Activated naive CD4-positive, alpha-beta T cell treated with anti-CD3 and anti-CD28 coated beads, Interleukin-2, amount 50 U/mL, for 16 hours (primary cell): ENCODE measurements around the gene SPINK14.

ENCODE experiments used
- DNase-seq: peaks from one replicate; pipeline ENCODE4 v3.0.0-alpha.2; 2020

Gene SPINK14

DNA sequence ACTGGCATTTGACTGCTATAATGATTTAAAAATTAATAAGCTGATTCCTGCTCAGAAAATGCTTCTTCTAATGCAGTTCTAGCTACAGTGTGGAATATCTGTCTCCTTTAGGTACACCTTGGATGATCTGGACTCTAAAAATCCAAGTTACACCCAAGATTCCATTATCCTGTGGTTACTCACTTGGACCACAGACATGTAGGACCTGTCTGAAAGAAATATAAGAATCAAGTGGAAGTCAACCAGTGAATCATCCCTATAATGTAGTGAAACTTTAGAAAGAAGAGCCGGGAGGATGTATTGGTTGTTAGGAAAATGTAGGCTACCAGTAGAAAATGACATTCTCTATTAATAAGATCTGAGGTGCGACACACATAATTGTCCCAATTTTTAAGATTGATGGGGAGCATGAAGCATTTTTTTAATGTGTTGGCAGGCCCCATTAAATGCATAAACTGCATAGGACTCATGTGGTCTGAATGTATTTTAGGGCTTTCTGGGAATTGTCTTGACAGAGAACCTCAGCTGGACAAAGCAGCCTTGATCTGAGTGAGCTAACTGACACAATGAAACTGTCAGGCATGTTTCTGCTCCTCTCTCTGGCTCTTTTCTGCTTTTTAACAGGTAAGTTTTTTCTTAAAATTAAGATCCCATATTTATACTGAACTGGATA lies 34.3 kb downstream of the SPINK14 start, which contains the start of gene SPINK6:
SPINK6 (plus strand) TSS at position 512 of the 673 bp plus-strand sequence; CDS start at position 567, 55 bp downstream.
- DNase-seq, result no peak

DNA sequence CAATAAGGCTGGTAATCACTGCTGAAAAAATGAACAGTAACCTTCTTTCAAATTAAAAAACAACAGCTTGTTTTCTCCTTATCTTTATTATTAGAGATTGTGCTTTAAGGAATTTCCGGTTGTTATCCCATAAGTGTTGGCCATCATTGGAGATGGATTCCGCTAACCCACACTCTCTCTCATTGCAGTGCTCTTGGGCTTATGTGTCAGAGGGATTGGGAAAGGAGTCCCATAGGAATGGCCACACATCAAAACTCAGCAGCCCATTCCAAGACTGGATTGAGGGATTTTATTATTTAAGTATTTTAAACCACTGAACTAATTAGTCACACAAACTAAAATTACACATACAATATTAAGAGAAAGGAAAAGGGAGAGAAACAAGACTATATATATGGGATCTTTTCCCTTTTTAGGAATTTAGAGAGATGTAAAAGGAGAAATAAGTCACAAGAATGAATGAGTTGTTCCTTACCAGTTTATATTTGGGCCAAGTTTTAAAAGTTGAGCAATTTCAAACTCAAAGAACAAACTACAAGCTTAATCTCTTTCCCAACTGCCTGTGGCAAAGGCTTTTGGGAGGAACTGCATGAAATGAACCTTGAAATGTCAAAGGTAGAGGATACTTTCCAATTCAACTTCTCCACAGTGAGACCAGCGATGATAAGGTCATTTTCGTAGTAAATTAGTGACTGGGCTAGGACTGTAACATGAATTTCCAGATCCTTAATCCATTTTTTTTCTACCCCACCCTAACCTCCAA lies 36.9 kb downstream of the SPINK14 start:
- no peak for DNase-seq

DNA sequence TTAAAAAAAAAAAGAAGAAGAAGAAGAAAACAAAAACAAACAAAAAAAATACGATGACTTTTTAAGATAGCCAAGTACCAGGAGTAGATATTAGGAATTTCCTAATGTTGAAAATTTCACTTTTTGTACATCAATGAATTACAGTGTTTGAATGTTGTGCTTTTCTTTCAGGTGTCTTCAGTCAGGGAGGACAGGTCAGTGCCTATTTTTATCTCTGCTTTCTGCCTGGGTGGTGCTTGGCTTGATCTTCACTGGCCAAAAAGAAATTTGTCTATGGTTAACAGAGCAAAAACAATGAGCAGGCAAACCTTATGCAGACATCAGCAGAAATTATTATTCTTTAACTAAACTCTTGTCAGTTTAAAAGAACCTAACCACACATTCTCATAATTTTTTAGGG lies 37.5 kb downstream of the SPINK14 start:
- no peak for DNase-seq

DNA sequence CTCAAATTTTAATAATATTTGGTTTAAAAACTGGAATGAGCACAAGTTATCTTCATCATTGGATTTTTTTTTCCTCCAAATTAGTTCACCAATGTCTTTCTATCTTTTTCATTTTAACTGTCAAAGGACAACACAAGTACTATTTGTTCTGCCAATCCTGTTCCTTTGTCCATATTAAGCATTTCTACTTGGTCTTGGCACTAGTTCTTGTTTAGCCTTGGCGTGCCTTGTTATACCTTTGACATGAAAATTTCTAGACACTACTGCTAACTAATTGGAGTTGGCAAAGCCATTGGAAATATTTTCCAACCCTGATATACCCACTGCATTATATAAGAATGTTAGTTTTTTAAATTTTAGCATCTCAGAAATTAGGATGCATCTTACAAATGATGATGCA lies 38.3 kb downstream of the SPINK14 start:
- DNase-seq, result no peak

DNA sequence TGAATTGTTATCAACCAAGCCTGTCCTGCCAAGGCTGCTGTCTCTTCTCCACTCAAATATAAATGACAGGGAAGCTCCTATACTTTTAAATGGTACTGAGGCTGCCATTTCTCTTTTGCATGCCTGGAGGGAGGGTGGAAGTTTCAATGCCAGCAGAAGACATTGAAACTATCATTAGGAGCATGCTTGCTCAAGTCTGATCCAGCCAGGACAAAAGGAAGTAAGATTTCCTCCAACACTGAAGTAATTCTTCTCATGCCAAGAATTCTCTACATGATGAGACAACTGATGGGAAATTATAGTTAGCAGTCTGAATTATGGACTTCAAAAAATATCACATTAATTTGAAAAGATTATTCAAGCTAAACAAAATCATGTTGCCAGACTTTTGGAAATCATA lies 39.9 kb downstream of the SPINK14 start:
- DNase-seq, result no peak

DNA sequence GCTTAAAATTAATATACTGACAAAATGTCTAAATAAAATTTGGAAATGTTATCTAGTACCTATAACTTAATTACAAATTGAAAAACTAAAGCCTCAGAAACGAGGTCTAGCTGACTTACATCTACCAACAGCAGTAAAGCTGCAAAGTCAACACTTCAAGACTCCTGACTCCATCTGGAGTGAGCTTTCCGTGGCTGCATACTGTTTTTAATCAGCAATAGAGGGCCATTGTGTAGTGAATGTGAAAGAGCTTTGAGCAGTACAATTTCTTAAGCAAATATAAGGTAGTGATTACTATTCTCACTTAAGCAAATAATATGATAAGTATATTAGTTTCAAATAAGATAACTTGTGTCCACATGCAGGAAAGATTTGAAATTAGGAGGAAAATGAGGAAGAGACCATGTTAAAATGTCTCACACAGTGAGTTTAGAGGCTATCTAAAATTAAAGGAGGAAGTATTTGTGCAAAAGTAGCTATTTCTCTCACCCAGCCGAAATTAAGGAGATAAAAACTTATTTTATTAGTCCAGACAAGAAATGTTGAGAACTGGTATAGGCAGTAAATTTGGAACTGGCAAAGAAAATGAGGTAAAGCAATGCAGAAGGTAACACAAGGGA lies 40.9 kb downstream of the SPINK14 start:
- DNase-seq, result no peak

DNA sequence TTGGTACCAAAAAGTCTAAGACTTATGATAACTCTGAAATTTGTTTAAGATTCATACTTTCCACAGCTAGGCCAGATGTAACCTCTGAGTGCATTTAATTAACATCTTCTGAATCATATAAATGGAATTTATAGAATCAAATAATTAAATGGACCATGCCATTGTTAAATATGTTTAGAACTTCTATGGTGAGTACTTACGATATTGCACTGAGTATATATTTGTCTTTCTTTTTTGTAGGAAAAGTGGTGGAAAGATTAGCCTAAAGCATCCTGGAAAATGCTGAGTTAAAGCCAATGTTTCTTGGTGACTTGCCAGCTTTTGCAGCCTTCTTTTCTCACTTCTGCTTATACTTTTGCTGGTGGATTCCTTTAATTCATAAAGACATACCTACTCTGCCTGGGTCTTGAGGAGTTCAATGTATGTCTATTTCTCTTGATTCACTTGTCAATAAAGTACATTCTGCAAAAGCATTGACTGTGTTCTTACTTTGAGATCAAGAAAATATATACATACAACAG lies 46.4 kb downstream of the SPINK14 start:
- no peak for DNase-seq

DNA sequence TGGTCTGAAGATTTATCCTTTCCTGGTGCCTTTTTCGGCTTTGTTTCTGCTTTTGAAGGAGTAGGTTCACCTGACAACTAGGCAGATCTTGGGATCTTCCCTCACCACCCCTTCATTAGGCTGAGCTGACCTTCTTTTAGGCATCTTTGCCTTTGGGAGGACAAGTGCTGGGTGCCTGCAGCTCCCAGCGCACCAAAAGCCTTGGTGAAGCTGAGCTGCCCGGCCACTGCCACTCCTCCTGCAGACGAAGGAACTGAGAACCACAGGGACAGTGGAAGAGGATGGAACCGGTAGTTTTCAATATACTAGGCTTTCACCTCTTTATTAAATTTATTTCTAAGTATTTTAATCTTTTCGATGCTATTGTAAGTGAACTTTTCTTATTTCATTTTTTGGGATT lies 53.2 kb downstream of the SPINK14 start:
- no peak for DNase-seq

DNA sequence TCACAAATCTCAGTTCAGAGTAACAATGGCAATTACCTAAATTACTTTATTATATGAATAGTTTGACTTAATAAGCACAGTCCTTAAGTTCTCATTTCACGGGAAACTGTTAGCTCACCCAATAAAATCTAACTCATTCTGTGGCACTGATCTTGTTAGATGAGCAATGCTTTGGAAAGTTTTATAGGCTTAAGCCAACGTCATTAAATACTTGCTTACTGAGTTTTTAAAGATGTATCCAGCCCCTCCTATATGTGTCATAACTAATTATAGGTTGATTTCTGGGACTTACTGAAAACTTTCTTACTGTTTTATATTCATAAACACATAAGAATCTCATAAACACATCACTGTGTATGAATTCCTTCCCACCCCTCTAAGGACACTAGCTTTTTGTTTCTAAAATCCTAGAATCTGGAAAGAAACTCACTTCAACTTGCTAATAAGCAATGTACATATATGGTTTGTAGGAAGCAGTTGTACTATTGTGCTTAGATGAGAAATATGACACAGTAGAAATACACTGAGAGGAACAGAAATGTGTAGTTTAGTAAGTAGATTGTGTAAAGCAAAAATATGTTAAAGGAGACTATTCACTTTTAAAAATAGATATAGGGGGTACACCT lies 55.9 kb downstream of the SPINK14 start:
- DNase-seq, result no peak
